Type B pancreatic cell (in vitro differentiated cells): Measurements from ENCODE around the gene AK5. TPM values are rescaled to one million over a fixed set of nuclear protein-coding genes. Genes with fewer than 3 reads are reported as not detected.

Experiments
- DNase-seq: peaks from one replicate; pipeline ENCODE4 v3.0.0; 2021; ENCODE audit warnings: mixed read lengths; ENCODE audit not compliant: unreplicated experiment; ENCODE audit errors: extremely low spot score
- H3K27ac Mint-ChIP-seq: 2 replicates; pipeline ENCODE4 v1.8.0; 2021; ENCODE audit warnings: mild to moderate bottlenecking, mixed read lengths
- H3K27me3 Mint-ChIP-seq: 2 replicates; pipeline ENCODE4 v1.8.0; 2021; ENCODE audit warnings: mixed read lengths
- H3K36me3 Mint-ChIP-seq: 2 replicates; pipeline ENCODE4 v1.8.0; 2021; ENCODE audit warnings: mixed read lengths
- H3K4me1 Mint-ChIP-seq: one replicate; pipeline ENCODE4 v1.8.0; 2021; ENCODE audit warnings: mixed read lengths; ENCODE audit not compliant: unreplicated experiment
- H3K4me3 Mint-ChIP-seq: 2 replicates; pipeline ENCODE4 v1.8.0; 2021; ENCODE audit warnings: mild to moderate bottlenecking, mixed read lengths
- H3K9me3 Mint-ChIP-seq: 2 replicates; pipeline ENCODE4 v1.8.0; 2021; ENCODE audit warnings: mixed read lengths
- total RNA-seq: library from RNA; stranded (reverse); gene quantifications from 2 replicates; pipeline ENCODE4 v1.2.1, GENCODE V29; 2021; ENCODE audit warnings: low replicate concordance
- TF ChIP-seq, protein P1 (sequence below): fragments of 200-600 bp; sonication (generic); conservative IDR thresholded peaks from 2 replicates; pipeline ENCODE4 v1.5.0; 2021; ENCODE audit warnings: antibody characterized with exemption, mild to moderate bottlenecking

The AK5 gene
- total RNA-seq, 1 donor from 2014 or later, result 1.0 TPM

- Mint-ChIP-seq H3K9me3 (no peaks in the 10 kb centered on the region), H3K27ac (no peak overlapping the region), H3K36me3 (peaks cover 16% of the 10 kb centered on the region), H3K4me3 (no peak overlapping the region), H3K27me3 (no peaks in the 10 kb centered on the region), H3K4me1 (no peaks in the 10 kb centered on the region)
- DNase-seq, result no peak
- TF ChIP-seq, protein P1, sequence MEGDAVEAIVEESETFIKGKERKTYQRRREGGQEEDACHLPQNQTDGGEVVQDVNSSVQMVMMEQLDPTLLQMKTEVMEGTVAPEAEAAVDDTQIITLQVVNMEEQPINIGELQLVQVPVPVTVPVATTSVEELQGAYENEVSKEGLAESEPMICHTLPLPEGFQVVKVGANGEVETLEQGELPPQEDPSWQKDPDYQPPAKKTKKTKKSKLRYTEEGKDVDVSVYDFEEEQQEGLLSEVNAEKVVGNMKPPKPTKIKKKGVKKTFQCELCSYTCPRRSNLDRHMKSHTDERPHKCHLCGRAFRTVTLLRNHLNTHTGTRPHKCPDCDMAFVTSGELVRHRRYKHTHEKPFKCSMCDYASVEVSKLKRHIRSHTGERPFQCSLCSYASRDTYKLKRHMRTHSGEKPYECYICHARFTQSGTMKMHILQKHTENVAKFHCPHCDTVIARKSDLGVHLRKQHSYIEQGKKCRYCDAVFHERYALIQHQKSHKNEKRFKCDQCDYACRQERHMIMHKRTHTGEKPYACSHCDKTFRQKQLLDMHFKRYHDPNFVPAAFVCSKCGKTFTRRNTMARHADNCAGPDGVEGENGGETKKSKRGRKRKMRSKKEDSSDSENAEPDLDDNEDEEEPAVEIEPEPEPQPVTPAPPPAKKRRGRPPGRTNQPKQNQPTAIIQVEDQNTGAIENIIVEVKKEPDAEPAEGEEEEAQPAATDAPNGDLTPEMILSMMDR, result no peak
These were observed 303.1 kb downstream of the AK5 start for GRCh38 chr1:77584884-77585283.

DNA sequence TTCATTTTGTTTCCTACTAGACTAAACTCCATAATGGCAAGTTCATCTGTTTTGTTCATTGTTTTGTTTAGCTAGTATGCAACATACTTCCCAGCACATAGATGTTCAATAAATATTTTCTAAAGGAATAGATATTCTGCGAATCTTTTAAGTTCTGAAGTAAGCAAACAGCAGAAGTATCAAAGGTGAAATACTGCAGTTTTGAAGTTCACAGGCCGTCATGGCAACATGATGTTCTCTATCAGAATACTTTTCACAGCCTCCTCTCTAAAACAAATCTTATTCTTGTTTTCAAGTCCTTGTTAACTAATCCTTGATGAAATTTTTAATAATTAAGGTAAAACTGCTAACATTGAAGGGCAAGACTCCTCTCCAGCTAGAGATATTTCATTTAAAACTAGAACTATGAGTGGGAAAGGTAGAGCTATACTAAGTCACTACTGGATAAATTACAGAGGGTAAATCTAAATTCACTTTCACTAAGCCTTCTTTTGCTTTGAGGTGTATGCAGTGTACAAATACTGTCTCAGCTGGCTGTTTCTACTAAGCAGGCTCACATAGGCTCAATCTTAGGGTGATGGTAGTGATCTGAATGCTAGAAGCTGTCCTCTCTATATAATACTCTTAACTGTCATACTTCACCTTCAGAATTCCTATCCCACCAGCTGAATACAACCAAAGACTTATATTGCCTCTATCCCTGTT lies 303.9 kb downstream of the AK5 start:
- no peaks in the 10 kb centered on the region for H3K27me3 Mint-ChIP-seq
- no peaks in the 10 kb centered on the region for H3K9me3 Mint-ChIP-seq
- DNase-seq, result no peak
- peaks cover 10% of the 10 kb centered on the region for H3K36me3 Mint-ChIP-seq
- TF ChIP-seq, protein P1, result no peak
- H3K4me1 Mint-ChIP-seq, result no peaks in the 10 kb centered on the region
- no peak overlapping the region for H3K4me3 Mint-ChIP-seq
- no peak overlapping the region for H3K27ac Mint-ChIP-seq

GRCh38 chr1:77589231-77589630 lies 307.4 kb downstream of the AK5 start:
- no peak for DNase-seq
- no peaks in the 10 kb centered on the region for H3K4me1 Mint-ChIP-seq
- TF ChIP-seq, protein P1, result no peak
- H3K4me3 Mint-ChIP-seq, result no peak overlapping the region
- H3K27ac Mint-ChIP-seq, result no peak overlapping the region
- no peaks in the 10 kb centered on the region for H3K9me3 Mint-ChIP-seq
- H3K27me3 Mint-ChIP-seq, result no peaks in the 10 kb centered on the region
- H3K36me3 Mint-ChIP-seq, result peaks cover 4% of the 10 kb centered on the region

DNA sequence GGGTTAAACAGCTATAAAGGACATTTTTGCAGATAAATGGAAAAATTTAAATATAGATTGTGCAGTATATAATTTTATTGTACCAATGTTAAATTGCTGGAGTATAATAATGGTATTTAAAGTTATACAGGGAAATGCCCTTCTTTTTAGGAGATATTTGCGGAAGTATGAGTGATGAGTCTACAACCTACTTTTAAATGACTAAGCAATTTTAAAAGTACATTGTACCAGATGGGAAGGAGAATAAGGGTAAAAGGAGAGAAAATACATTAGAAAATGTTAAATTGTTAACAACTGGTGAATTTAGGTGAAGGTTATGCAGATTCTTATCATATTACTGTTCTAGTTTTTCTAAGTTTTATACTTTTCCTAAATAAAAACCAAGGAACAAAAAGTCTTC lies 308.8 kb downstream of the AK5 start:
- H3K27me3 Mint-ChIP-seq, result no peaks in the 10 kb centered on the region
- H3K4me1 Mint-ChIP-seq, result no peaks in the 10 kb centered on the region
- H3K27ac Mint-ChIP-seq, result peak overlapping the region; percentile 8
- TF ChIP-seq, protein P1, result no peak
- peaks cover 4% of the 10 kb centered on the region for H3K36me3 Mint-ChIP-seq
- H3K4me3 Mint-ChIP-seq, result no peak overlapping the region
- DNase-seq, result no peak
- H3K9me3 Mint-ChIP-seq, result no peaks in the 10 kb centered on the region

GRCh38 chr1:77592906-77593305 lies 311.1 kb downstream of the AK5 start:
- H3K9me3 Mint-ChIP-seq, result no peaks in the 10 kb centered on the region
- H3K4me3 Mint-ChIP-seq, result no peak overlapping the region
- no peak overlapping the region for H3K27ac Mint-ChIP-seq
- TF ChIP-seq, protein P1, result no peak
- DNase-seq, result no peak
- peaks cover 19% of the 10 kb centered on the region for H3K36me3 Mint-ChIP-seq
- H3K27me3 Mint-ChIP-seq, result no peaks in the 10 kb centered on the region
- no peaks in the 10 kb centered on the region for H3K4me1 Mint-ChIP-seq
